ENCODE results near the gene MBTD1. TPM values are rescaled to one million over a fixed set of nuclear protein-coding genes. Genes with fewer than 3 reads are reported as not detected.

The MBTD1 gene
- total RNA-seq, 1 donor from 2014 or later, result 69.8 TPM

GRCh38 chr17:51251010-51251409, 8.8 kb downstream of the MBTD1 start:
- Mint-ChIP-seq H3K27me3 (ENCODE audit: insufficient read depth, low read depth) (no peaks in the 10 kb centered on the region), H3K4me1 (no peaks in the 10 kb centered on the region), H3K36me3 (peaks cover 41% of the 10 kb centered on the region), H3K27ac (no peak overlapping the region), H3K4me3 (no peak overlapping the region), H3K9me3 (peaks cover 10% of the 10 kb centered on the region)
- no peak overlapping the region for H3K9ac ChIP-seq
- H3K4me1 ChIP-seq, result no peaks in the 10 kb centered on the region
- no peak for TF ChIP-seq EZH2phosphoT487 (IDR thresholded peaks at IDR 0.05)
- H3F3A ChIP-seq (ENCODE audit: low read depth), result no peaks in the 10 kb centered on the region
- H3K79me2 ChIP-seq (ENCODE audit: low read depth), result peaks cover 83% of the 10 kb centered on the region
- H3K9me3 ChIP-seq (ENCODE audit: low read depth), result no peaks in the 10 kb centered on the region
- no peaks in the 10 kb centered on the region for H3K27me3 ChIP-seq
- H3K27ac ChIP-seq, result no peak overlapping the region
- no peak overlapping the region for H3K4me2 ChIP-seq
- H4K20me1 ChIP-seq (ENCODE audit: low read depth), result peaks cover 24% of the 10 kb centered on the region
- no peak overlapping the region for H2AFZ ChIP-seq (replicated peaks)
- no peak overlapping the region for H3K4me3 ChIP-seq
- peaks cover 25% of the 10 kb centered on the region for H3K36me3 ChIP-seq
- DNase-seq (ENCODE audit: low spot score), result no peak

DNA sequence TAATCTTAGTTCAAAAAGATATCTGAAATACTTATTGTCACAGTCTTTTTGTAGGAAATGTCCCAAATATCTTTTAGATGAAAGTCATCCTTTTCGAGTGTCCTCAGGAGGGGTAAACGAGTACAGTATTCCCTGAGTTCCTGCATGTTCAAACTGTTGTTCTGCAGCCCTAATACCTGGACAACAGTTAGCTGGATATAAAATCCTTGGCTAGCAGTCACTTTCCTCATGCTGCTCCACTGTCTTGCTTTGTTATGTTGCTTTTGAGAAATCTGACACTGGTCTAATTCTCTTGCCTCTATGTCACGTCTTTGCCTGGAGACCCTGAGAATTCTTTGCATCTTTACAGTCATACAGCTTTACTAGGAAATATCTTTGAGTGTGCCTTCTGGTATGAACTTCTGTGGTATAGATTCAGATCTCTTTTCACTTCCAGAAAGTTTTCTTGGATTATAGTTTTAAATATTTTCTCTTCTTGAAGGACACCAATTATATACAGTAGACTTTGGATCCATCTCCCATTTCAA, 9.5 kb downstream of the MBTD1 start:
- Histone ChIP-seq H3K4me1 (no peaks in the 10 kb centered on the region), H4K20me1 (ENCODE audit: low read depth) (peaks cover 18% of the 10 kb centered on the region), H3K27ac (no peak overlapping the region), H3K4me2 (no peak overlapping the region), H3K9ac (no peak overlapping the region), H3F3A (ENCODE audit: low read depth) (no peaks in the 10 kb centered on the region), H3K36me3 (peaks cover 25% of the 10 kb centered on the region), H3K27me3 (no peaks in the 10 kb centered on the region), H3K9me3 (ENCODE audit: low read depth) (no peaks in the 10 kb centered on the region), H3K79me2 (ENCODE audit: low read depth) (peaks cover 83% of the 10 kb centered on the region), H3K4me3 (no peak overlapping the region), H2AFZ (replicated peaks) (no peak overlapping the region)
- H3K27me3 Mint-ChIP-seq (ENCODE audit: insufficient read depth, low read depth), result no peaks in the 10 kb centered on the region
- H3K4me1 Mint-ChIP-seq, result no peaks in the 10 kb centered on the region
- no peak for DNase-seq (ENCODE audit: low spot score)
- H3K27ac Mint-ChIP-seq, result no peak overlapping the region
- TF ChIP-seq EZH2phosphoT487 (IDR thresholded peaks at IDR 0.05) (no peak), EZH2 (IDR thresholded peaks at IDR 0.05) (no peak)
- TF ChIP-seq, protein P1, sequence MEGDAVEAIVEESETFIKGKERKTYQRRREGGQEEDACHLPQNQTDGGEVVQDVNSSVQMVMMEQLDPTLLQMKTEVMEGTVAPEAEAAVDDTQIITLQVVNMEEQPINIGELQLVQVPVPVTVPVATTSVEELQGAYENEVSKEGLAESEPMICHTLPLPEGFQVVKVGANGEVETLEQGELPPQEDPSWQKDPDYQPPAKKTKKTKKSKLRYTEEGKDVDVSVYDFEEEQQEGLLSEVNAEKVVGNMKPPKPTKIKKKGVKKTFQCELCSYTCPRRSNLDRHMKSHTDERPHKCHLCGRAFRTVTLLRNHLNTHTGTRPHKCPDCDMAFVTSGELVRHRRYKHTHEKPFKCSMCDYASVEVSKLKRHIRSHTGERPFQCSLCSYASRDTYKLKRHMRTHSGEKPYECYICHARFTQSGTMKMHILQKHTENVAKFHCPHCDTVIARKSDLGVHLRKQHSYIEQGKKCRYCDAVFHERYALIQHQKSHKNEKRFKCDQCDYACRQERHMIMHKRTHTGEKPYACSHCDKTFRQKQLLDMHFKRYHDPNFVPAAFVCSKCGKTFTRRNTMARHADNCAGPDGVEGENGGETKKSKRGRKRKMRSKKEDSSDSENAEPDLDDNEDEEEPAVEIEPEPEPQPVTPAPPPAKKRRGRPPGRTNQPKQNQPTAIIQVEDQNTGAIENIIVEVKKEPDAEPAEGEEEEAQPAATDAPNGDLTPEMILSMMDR (IDR thresholded peaks at IDR 0.05), result no peak
- no peak overlapping the region for H3K4me3 Mint-ChIP-seq
- H3K9me3 Mint-ChIP-seq, result peaks cover 10% of the 10 kb centered on the region
- H3K36me3 Mint-ChIP-seq, result peaks cover 41% of the 10 kb centered on the region

DNA sequence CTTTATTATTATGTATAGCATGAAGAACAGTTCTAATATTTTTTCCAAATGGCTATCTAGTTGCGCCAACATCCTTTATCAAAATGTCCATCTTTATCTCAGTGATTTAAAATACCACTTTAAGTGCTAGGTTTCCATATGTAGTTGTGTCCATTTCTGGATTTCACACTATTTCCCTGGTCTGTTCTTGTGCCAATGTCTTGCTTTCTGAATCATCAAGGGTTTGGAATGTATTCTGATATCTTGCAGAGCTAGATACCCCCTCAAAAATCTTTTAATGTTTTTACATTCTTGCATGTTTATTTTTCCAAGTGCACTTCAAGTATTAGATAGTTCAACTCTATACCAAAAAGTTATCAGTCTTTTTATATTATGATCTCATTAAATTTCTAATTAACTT, 14.3 kb downstream of the MBTD1 start:
- no peak overlapping the region for H3K4me2 ChIP-seq
- Mint-ChIP-seq H3K9me3 (peaks cover 3% of the 10 kb centered on the region), H3K36me3 (peaks cover 17% of the 10 kb centered on the region), H3K4me1 (no peaks in the 10 kb centered on the region), H3K4me3 (no peak overlapping the region), H3K27me3 (ENCODE audit: insufficient read depth, low read depth) (no peaks in the 10 kb centered on the region), H3K27ac (no peak overlapping the region)
- no peak overlapping the region for H3K27ac ChIP-seq
- no peak for DNase-seq (ENCODE audit: low spot score)
- no peaks in the 10 kb centered on the region for H3K27me3 ChIP-seq
- H3K79me2 ChIP-seq (ENCODE audit: low read depth), result peaks cover 68% of the 10 kb centered on the region
- H3K36me3 ChIP-seq, result peaks cover 2% of the 10 kb centered on the region
- H3K4me1 ChIP-seq, result no peaks in the 10 kb centered on the region
- no peaks in the 10 kb centered on the region for H3F3A ChIP-seq (ENCODE audit: low read depth)
- H3K9ac ChIP-seq, result no peak overlapping the region
- no peaks in the 10 kb centered on the region for H3K9me3 ChIP-seq (ENCODE audit: low read depth)
- no peak overlapping the region for H2AFZ ChIP-seq (replicated peaks)
- H4K20me1 ChIP-seq (ENCODE audit: low read depth), result peaks cover 17% of the 10 kb centered on the region
- H3K4me3 ChIP-seq, result no peak overlapping the region
- no peak for TF ChIP-seq EZH2phosphoT487 (IDR thresholded peaks at IDR 0.05)
- no peak for TF ChIP-seq EZH2 (IDR thresholded peaks at IDR 0.05)
- TF ChIP-seq, protein P1 (IDR thresholded peaks at IDR 0.05), result no peak

DNA sequence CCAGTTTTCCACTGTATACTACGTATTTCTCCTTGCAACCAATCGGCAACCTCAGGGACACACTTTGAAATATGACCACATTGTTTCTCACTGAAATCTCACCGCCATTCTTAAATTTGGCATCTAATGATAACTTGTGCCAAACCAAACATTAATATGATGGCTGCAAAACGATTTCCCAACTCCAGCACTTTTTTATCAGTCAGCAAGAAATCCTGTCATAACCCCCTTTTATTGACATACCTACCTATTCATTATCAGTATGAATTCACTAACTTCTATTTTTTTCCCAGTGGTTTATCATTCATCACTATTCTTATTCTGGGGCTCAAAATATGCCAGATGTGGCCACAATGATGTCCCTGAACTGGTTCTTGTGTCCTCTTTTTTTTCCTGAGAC, 15.8 kb downstream of the MBTD1 start:
- Histone ChIP-seq H2AFZ (replicated peaks) (no peak overlapping the region), H3K4me2 (no peak overlapping the region), H3K9me3 (ENCODE audit: low read depth) (no peaks in the 10 kb centered on the region), H3K27me3 (no peaks in the 10 kb centered on the region), H3K36me3 (no peaks in the 10 kb centered on the region), H3K4me3 (no peak overlapping the region), H3K4me1 (no peaks in the 10 kb centered on the region), H4K20me1 (ENCODE audit: low read depth) (peaks cover 28% of the 10 kb centered on the region), H3K27ac (no peak overlapping the region), H3K79me2 (ENCODE audit: low read depth) (peaks cover 69% of the 10 kb centered on the region), H3F3A (ENCODE audit: low read depth) (no peaks in the 10 kb centered on the region), H3K9ac (no peak overlapping the region)
- Mint-ChIP-seq H3K27ac (no peak overlapping the region), H3K36me3 (peaks cover 11% of the 10 kb centered on the region), H3K27me3 (ENCODE audit: insufficient read depth, low read depth) (no peaks in the 10 kb centered on the region), H3K4me3 (no peak overlapping the region), H3K9me3 (peaks cover 3% of the 10 kb centered on the region), H3K4me1 (no peaks in the 10 kb centered on the region)
- no peak for DNase-seq (ENCODE audit: low spot score)
- TF ChIP-seq EZH2phosphoT487 (IDR thresholded peaks at IDR 0.05) (no peak), EZH2 (IDR thresholded peaks at IDR 0.05) (no peak)
- TF ChIP-seq, protein P1 (IDR thresholded peaks at IDR 0.05), result no peak

Measured in neural progenitor cell (in vitro differentiated cells).